Measurements from ENCODE around the gene TRPV2. TPM values are rescaled to one million over a fixed set of nuclear protein-coding genes. Genes with fewer than 3 reads are reported as not detected.
"Not testable (repeated sequence)": the region's sequence is repeated elsewhere in the genome, so short reads cannot be mapped to it uniquely, and the experiment has no call there.

Gene TRPV2
- total RNA-seq, 1 donor from 2014 or later: 2.1 TPM

DNA sequence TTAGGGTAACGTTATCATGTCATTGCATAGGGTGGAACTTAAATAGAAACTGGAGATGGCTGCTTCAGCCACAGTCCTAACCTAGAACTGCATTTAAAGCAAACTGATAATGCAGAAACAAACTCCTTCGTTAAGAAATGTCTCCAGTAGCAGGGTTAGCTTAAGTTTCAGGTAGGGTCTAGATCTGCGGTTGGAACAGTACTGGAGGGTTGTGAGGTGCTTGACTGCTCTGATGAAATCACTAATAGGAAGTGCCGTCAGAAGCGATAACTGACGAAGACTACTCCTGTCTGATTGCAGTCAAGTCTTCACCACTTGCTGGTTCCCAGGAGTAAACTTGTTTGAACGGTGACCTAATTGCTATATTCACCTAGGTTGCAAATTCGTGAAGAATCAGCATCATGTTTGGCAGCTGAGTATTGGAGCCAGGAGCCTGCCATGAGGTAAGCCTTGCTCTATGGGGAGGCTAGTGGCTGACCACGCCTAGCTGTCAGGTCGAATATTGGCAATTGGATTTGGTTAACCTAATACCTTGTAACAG, 24.5 kb downstream of the TRPV2 start:
- Mint-ChIP-seq H3K4me3 (peak overlapping the region; percentile 97), H3K27me3 (ENCODE audit: low read depth) (no peaks in the 10 kb centered on the region), H3K4me1 (peaks cover 43% of the 10 kb centered on the region), H3K27ac (peak overlapping the region; percentile 89), H3K9me3 (no peaks in the 10 kb centered on the region), H3K36me3 (peaks cover 20% of the 10 kb centered on the region)
- DNase-seq (ENCODE audit: low spot score in 2 of 2, unreplicated experiment in 2 of 2): no peak
- no peak for TF ChIP-seq CTCF (IDR thresholded peaks at IDR 0.05; ENCODE audit: unreplicated experiment)

GRCh38 chr17:16440354-16440753, 25.0 kb downstream of the TRPV2 start:
- peaks cover 20% of the 10 kb centered on the region for H3K36me3 Mint-ChIP-seq
- not testable (repeated sequence) for DNase-seq (ENCODE audit: low spot score in 2 of 2, unreplicated experiment in 2 of 2); H3K9me3 Mint-ChIP-seq; H3K27me3 Mint-ChIP-seq (ENCODE audit: low read depth)
- H3K4me3 Mint-ChIP-seq: peak overlapping the region; percentile 97
- peak overlapping the region; percentile 89 for H3K27ac Mint-ChIP-seq
- peaks cover 43% of the 10 kb centered on the region for H3K4me1 Mint-ChIP-seq

DNA sequence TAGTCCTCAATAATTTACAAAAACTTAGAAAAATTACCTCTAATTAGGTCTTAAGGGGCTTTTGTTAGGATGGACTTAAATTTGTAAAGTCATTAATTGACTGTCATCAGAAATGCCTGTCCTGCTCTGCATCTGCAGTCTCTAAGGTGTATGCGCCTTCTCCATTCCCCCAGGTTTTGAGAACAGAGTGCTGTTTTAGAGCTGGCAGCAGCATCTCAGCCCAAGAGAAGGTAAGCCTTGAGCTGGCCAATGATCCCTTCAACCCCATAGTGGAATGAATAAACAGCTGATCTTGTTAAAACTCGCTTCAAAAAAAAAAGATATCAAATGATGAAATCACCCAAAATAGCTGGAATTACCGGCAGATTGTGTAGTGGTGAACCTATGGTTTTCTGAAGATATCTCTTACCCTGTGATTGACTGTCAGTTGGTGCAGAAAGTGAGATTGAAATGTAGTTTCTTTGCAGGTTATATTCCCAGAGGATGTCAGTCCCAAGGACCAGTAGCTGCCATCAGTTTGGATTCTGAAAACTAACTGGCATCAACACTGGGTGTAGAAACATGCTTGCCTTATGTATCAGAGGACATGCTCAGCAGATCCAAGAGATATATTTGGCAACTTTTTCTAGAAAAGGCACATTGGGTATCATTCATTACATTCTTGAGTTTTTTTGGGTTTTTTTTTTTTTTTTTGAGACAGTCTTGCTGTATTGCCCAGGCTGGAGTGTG, 25.7 kb downstream of the TRPV2 start:
- H3K4me1 Mint-ChIP-seq: peaks cover 46% of the 10 kb centered on the region
- H3K27me3 Mint-ChIP-seq (ENCODE audit: low read depth): no peaks in the 10 kb centered on the region
- peak overlapping the region; percentile 61 for H3K27ac Mint-ChIP-seq
- no peaks in the 10 kb centered on the region for H3K9me3 Mint-ChIP-seq
- H3K4me3 Mint-ChIP-seq: peak overlapping the region; percentile 53
- no peak for DNase-seq (ENCODE audit: low spot score in 2 of 2, unreplicated experiment in 2 of 2)
- TF ChIP-seq CTCF (IDR thresholded peaks at IDR 0.05; ENCODE audit: unreplicated experiment): no peak
- H3K36me3 Mint-ChIP-seq: peaks cover 20% of the 10 kb centered on the region

- peaks cover 20% of the 10 kb centered on the region for H3K36me3 Mint-ChIP-seq
- no peaks in the 10 kb centered on the region for H3K27me3 Mint-ChIP-seq (ENCODE audit: low read depth)
- no peak for TF ChIP-seq CTCF (IDR thresholded peaks at IDR 0.05; ENCODE audit: unreplicated experiment)
- no peak for DNase-seq (ENCODE audit: low spot score in 2 of 2, unreplicated experiment in 2 of 2)
- peak overlapping the region; percentile 41 for H3K4me3 Mint-ChIP-seq
- peak overlapping the region; percentile 81 for H3K27ac Mint-ChIP-seq
- peaks cover 46% of the 10 kb centered on the region for H3K4me1 Mint-ChIP-seq
- no peaks in the 10 kb centered on the region for H3K9me3 Mint-ChIP-seq
Observed at GRCh38 chr17:16442141-16442540, 26.8 kb downstream of the TRPV2 start.

GRCh38 chr17:16442594-16443510, 27.5 kb downstream of the TRPV2 start:
- H3K27ac Mint-ChIP-seq: peak overlapping the region; percentile 81
- peaks cover 20% of the 10 kb centered on the region for H3K36me3 Mint-ChIP-seq
- no peaks in the 10 kb centered on the region for H3K27me3 Mint-ChIP-seq (ENCODE audit: low read depth)
- DNase-seq (ENCODE audit: low spot score in 2 of 2, unreplicated experiment in 2 of 2): no peak
- peaks cover 46% of the 10 kb centered on the region for H3K4me1 Mint-ChIP-seq
- TF ChIP-seq CTCF (IDR thresholded peaks at IDR 0.05; ENCODE audit: unreplicated experiment): no peak
- H3K9me3 Mint-ChIP-seq: no peaks in the 10 kb centered on the region
- no peak overlapping the region for H3K4me3 Mint-ChIP-seq
